Activated CD4-positive, alpha-beta T cell treated with anti-CD3 and anti-CD28 coated beads, Interleukin-2, amount 10 ng/mL, durations not matched to agents 7 days and 5 days (primary cell): ENCODE data around the gene JMJD4. TPM values are rescaled to one million over a fixed set of nuclear protein-coding genes. Genes with fewer than 3 reads are reported as not detected.
"Not testable (repeated sequence)": the region's sequence is repeated elsewhere in the genome, so short reads cannot be mapped to it uniquely, and the experiment has no call there.

ENCODE experiments used
- CTCF ChIA-PET: fragments of 350-600 bp; sonication (Branson Sonifier 250); formaldehyde crosslinking; loops from one replicate; lab custom pipeline; 2021; ENCODE audit warnings: antibody characterized with exemption; lab: Charles Lee
- POLR2A ChIA-PET: fragments of 350-600 bp; sonication (Branson Sonifier 250); formaldehyde crosslinking; loops from one replicate; lab custom pipeline; 2021; ENCODE audit warnings: antibody characterized with exemption; lab: Charles Lee
- DNase-seq: peaks from one replicate; pipeline ENCODE4 v3.0.0-alpha.2; 2020
- H3K27ac Mint-ChIP-seq: one replicate; pipeline ENCODE4 v1.8.0; 2021; ENCODE audit warnings: mild to moderate bottlenecking, moderate library complexity, mixed read lengths
- H3K27me3 Mint-ChIP-seq: one replicate; pipeline ENCODE4 v1.8.0; 2021; ENCODE audit warnings: mixed read lengths
- H3K36me3 Mint-ChIP-seq: one replicate; pipeline ENCODE4 v1.8.0; 2021; ENCODE audit warnings: low read depth, mixed read lengths
- H3K4me1 Mint-ChIP-seq: one replicate; pipeline ENCODE4 v1.8.0; 2021; ENCODE audit warnings: mixed read lengths
- H3K4me3 Mint-ChIP-seq: one replicate; pipeline ENCODE4 v1.8.0; 2021; ENCODE audit warnings: mild to moderate bottlenecking, moderate library complexity, mixed read lengths
- H3K9me3 Mint-ChIP-seq: one replicate; pipeline ENCODE4 v1.8.0; 2021; ENCODE audit warnings: mixed read lengths
- total RNA-seq, 2 experiments: library from RNA; stranded (reverse); gene quantifications; one replicate each; pipeline ENCODE4 v1.2.3, GENCODE V29; 2021

The JMJD4 gene
- total RNA-seq, 2 experiments from 2014 or later, result 15.4 to 20.0 TPM

DNA sequence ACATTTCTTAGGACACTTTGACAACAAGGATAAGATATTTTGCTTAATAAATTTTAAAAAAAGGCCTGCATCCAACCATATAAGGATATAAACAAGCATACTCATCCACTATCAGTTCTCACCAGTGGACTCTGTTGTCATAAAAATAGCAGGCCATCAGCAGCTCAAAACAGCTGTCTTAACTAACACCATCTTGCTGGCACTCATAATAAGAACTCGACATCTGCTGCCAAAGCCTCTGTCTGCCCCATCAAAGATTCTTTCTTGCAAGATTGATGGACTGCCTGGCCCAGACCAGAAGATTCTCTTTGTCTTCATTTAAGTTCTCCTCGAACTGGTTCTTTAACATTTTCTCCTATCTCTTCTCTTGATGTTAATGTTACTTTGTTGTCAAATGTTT lies 10.1 kb downstream of the JMJD4 start:
- Mint-ChIP-seq H3K4me3 (no peak overlapping the region), H3K9me3 (peaks cover 37% of the 10 kb centered on the region), H3K27me3 (peaks cover 14% of the 10 kb centered on the region), H3K36me3 (peaks cover 9% of the 10 kb centered on the region), H3K4me1 (peaks cover 14% of the 10 kb centered on the region), H3K27ac (no peak overlapping the region)
- DNase-seq, result no peak
- CTCF ChIA-PET, result no interaction called here
- POLR2A ChIA-PET, result no interaction called here

- H3K27ac Mint-ChIP-seq, result peak overlapping the region; percentile 48
- peaks cover 5% of the 10 kb centered on the region for H3K4me1 Mint-ChIP-seq
- no peak for DNase-seq
- no peak overlapping the region for H3K4me3 Mint-ChIP-seq
- peaks cover 14% of the 10 kb centered on the region for H3K27me3 Mint-ChIP-seq
- CTCF ChIA-PET, result interaction anchor here (0.7 kb wide), 1 partner anchor 600 kb away, joined by 3 read pairs; no protein-coding TSS in a partner anchor
- POLR2A ChIA-PET, result no interaction called here
- H3K36me3 Mint-ChIP-seq, result peaks cover 9% of the 10 kb centered on the region
- H3K9me3 Mint-ChIP-seq, result peaks cover 48% of the 10 kb centered on the region
Measured at GRCh38 chr1:227723474-227723873, 11.6 kb downstream of the JMJD4 start.

GRCh38 chr1:227718932-227719331 lies 16.2 kb downstream of the JMJD4 start:
- POLR2A ChIA-PET, result no interaction called here

GRCh38 chr1:227712648-227713047 lies 22.5 kb downstream of the JMJD4 start:
- POLR2A ChIA-PET, result no interaction called here
- no peak for DNase-seq
- H3K9me3 Mint-ChIP-seq, result peaks cover 45% of the 10 kb centered on the region
- H3K27ac Mint-ChIP-seq, result no peak overlapping the region
- peaks cover 8% of the 10 kb centered on the region for H3K4me1 Mint-ChIP-seq
- no peaks in the 10 kb centered on the region for H3K27me3 Mint-ChIP-seq
- CTCF ChIA-PET, result no interaction called here
- H3K4me3 Mint-ChIP-seq, result no peak overlapping the region
- peaks cover 6% of the 10 kb centered on the region for H3K36me3 Mint-ChIP-seq

More at GRCh38 chr1:227718932-227719331, 16.2 kb downstream of the JMJD4 start:
- Mint-ChIP-seq H3K9me3 (peaks cover 64% of the 10 kb centered on the region), H3K27ac (no peak overlapping the region), H3K4me1 (no peaks in the 10 kb centered on the region), H3K36me3 (peaks cover 7% of the 10 kb centered on the region), H3K27me3 (no peaks in the 10 kb centered on the region), H3K4me3 (no peak overlapping the region)
- no peak for DNase-seq
- CTCF ChIA-PET, result no interaction called here

- POLR2A ChIA-PET, DNase-seq, H3K4me3 Mint-ChIP-seq, CTCF ChIA-PET, H3K27me3 Mint-ChIP-seq, H3K27ac Mint-ChIP-seq, H3K36me3 Mint-ChIP-seq: not testable (repeated sequence)
- Mint-ChIP-seq H3K4me1 (peaks cover 11% of the 10 kb centered on the region), H3K9me3 (peaks cover 42% of the 10 kb centered on the region)
Measured at GRCh38 chr1:227710474-227710873, 24.6 kb downstream of the JMJD4 start.

DNA sequence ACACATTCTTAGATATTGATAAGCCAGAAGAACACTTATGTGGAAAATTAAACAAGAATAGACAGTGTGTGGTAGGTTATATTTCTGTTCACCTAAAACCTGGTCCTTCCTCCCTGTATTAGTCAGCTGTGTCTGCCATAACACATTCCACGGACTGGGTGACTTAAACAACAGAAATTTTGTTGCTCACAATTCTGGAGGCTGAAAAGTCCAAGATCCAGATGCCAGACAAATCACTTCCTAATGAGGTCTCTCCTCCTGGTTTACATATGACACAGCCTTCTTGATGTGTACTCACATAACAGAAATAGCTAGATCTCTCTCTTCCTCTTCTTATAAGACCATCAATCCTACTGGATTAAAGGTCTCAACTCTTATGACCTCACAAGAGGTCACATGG lies 25.7 kb downstream of the JMJD4 start:
- H3K9me3 Mint-ChIP-seq, result peaks cover 38% of the 10 kb centered on the region
- peaks cover 11% of the 10 kb centered on the region for H3K4me1 Mint-ChIP-seq
- CTCF ChIA-PET, result no interaction called here
- H3K36me3 Mint-ChIP-seq, result peaks cover 6% of the 10 kb centered on the region
- no peaks in the 10 kb centered on the region for H3K27me3 Mint-ChIP-seq
- no peak overlapping the region for H3K27ac Mint-ChIP-seq
- H3K4me3 Mint-ChIP-seq, result no peak overlapping the region
- DNase-seq, result no peak
- POLR2A ChIA-PET, result no interaction called here

DNA sequence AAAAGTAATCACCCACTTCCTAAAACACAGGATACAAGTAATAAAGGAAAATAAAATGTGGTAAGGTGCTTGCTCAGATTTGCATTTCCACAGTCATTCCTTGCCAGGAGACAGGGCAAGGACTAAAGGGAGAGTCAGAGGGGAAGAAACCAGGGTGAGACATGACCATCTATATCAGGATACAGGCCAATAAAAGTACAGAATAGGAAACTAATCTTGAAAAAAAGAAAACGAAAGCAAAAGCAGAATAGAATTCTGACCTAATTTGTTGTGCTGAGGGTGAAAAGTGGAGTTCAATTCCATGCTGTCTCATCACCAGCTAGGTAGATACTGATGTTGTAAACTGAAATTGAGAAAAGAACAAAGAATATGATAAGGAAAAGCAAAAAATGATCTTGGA lies 27.3 kb downstream of the JMJD4 start:
- H3K27ac Mint-ChIP-seq, result peak overlapping the region; percentile 67
- H3K9me3 Mint-ChIP-seq, result peaks cover 46% of the 10 kb centered on the region
- CTCF ChIA-PET, result no interaction called here
- H3K36me3 Mint-ChIP-seq, result peaks cover 6% of the 10 kb centered on the region
- H3K4me3 Mint-ChIP-seq, result peak overlapping the region; percentile 9
- POLR2A ChIA-PET, result interaction anchor here (0.7 kb wide), 1 partner anchor 350 kb away, joined by 3 read pairs; no protein-coding TSS in a partner anchor
- H3K27me3 Mint-ChIP-seq, result no peaks in the 10 kb centered on the region
- H3K4me1 Mint-ChIP-seq, result peaks cover 11% of the 10 kb centered on the region
- DNase-seq, result no peak

DNA sequence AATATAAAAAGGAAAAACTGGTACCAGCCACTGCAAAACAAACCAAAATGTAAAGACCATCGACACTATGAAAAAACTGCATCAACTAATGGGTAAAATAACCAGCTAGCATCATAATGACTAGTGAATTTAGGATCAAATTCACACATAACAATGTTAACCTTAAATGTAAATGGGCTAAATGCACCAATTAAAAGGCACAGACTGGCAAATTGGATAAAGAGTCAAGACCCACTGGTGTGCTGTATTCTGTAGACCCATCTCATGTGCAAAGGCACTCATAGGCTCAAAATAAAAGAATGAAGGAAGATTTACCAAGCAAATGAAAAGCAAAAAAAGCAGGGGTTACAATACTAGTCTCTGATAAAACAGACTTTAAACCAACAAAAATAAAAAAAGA lies 33.5 kb downstream of the JMJD4 start:
- H3K4me1 Mint-ChIP-seq, POLR2A ChIA-PET, H3K27me3 Mint-ChIP-seq, H3K27ac Mint-ChIP-seq, DNase-seq, H3K4me3 Mint-ChIP-seq, CTCF ChIA-PET, H3K36me3 Mint-ChIP-seq: not testable (repeated sequence)
- H3K9me3 Mint-ChIP-seq, result peaks cover 56% of the 10 kb centered on the region

DNA sequence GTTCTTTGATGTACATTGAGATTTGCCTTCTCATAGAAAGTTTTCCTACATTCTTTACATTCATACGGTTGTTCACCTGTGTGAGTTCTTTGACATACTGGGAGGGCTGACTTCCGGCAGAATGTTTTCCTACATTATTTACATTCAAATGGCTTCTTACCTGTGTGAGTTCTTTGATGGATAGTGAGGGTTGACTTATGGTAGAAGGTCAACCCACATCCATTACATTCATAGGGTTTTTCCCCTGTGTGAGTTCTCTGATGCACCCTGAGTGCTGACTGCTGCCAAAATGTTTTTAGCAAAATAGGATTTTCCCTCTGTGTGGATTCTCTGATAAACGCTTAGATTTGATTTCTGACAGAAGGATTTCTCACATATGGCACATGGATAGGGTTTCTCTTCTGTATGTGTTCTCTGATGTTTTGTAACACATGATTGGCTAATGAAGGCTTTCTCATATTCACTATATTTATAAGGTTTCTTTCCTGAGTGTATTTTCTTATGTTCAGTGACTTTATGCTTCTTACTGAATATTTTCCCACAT lies 37.7 kb downstream of the JMJD4 start:
- Mint-ChIP-seq H3K4me3 (no peak overlapping the region), H3K36me3 (peaks cover 4% of the 10 kb centered on the region), H3K4me1 (no peaks in the 10 kb centered on the region), H3K27me3 (peaks cover 2% of the 10 kb centered on the region), H3K9me3 (peaks cover 42% of the 10 kb centered on the region), H3K27ac (no peak overlapping the region)
- CTCF ChIA-PET, result no interaction called here
- POLR2A ChIA-PET, result no interaction called here
- no peak for DNase-seq

DNA sequence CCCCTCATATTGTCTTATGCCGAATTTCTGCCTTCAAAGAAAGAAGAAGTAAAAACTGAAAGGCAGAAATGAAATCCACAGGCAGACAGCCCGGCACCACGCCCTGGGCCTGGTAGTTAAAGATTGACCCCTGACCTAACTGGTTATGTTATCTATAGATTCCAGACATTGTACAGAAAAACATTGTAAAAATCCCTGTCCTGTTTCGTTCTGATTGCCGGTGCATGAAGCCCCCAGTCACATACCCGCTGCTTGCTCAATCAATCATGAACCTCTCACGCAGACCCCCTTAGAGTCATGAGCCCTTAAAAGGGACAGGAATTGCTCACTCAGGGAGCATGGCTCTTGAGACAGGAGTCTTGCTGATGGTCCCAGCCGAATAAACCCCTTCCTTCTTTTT lies 49.3 kb downstream of the JMJD4 start:
- Mint-ChIP-seq H3K4me1 (no peaks in the 10 kb centered on the region), H3K4me3 (no peak overlapping the region), H3K27ac (no peak overlapping the region), H3K36me3 (peaks cover 2% of the 10 kb centered on the region), H3K9me3 (peaks cover 47% of the 10 kb centered on the region), H3K27me3 (no peaks in the 10 kb centered on the region)
- CTCF ChIA-PET, result no interaction called here
- POLR2A ChIA-PET, result no interaction called here
- DNase-seq, result no peak

Other genes with a start within 250 kb of the JMJD4 start
- 1 to 10 TPM; 4.2 to 4.5 TPM for gene ZNF678, start 171.7 kb downstream of the JMJD4 start, total RNA-seq
- 10 to 100 TPM; 30.3 TPM for gene SNAP47, start 133 bp upstream of the JMJD4 start, total RNA-seq
- not detected for gene PRSS38, start 80.4 kb upstream of the JMJD4 start, total RNA-seq
- under 1 TPM; 0.32 to 0.40 TPM for gene WNT9A, start 212.6 kb upstream of the JMJD4 start, total RNA-seq